K562 (cell line): Measurements from ENCODE around the gene HOXA5. TPM values are rescaled to one million over a fixed set of nuclear protein-coding genes. Genes with fewer than 3 reads are reported as not detected.

Experiments used
- HNRNPLL ChIP-seq: fragments of 200-400 bp; formaldehyde crosslinking; IDR thresholded peaks from 2 replicates; pipeline ENCODE4 v1.6.1; 2017; ENCODE audit warnings: low read length, low read depth, mild to moderate bottlenecking; ENCODE audit not compliant: poor library complexity, severe bottlenecking
- RFX5 ChIP-seq: IDR thresholded peaks from 2 replicates; pipeline ENCODE4 v1.6.1; 2011; ENCODE audit warnings: low read depth, mild to moderate bottlenecking, improper control_type of control experiment, low read length
- ZNF830 ChIP-seq: fragments of 250-450 bp; sonication (Bioruptor Pico); IDR thresholded peaks from 2 replicates; pipeline ENCODE4 v1.5.0; 2021; ENCODE audit warnings: mild to moderate bottlenecking
- polyA plus RNA-seq, 8 experiments: library from polyadenylated mRNA; depleted of rRNA in 4 of 8; stranded (reverse) in 5 of 8; unstranded in 3 of 8; fragments of >200 nt; fragmentation: Nextera tagmentation in 2 of 8; fragmentation: Illumina TruSeq in 1 of 8; extraction: Ambion mirVana in 2 of 8; extraction: Trizol in 1 of 8; gene quantifications; 2 replicates each; pipeline versions ENCODE4 v1.2.1 to v1.2.3, GENCODE V29; 2011 to 2014; ENCODE audit warnings: inconsistent platforms in 1 of 8, missing spikeins in 1 of 8
- total RNA-seq, 7 experiments: library from RNA; depleted of rRNA in 6 of 7; stranded (reverse); fragments of >200 nt in 6 of 7; fragmentation: Illumina TruSeq in 2 of 7; extraction: Trizol in 2 of 7; gene quantifications; 2 replicates each; pipeline versions ENCODE4 v1.2.1 to v1.2.3, GENCODE V29; 2011 to 2021; ENCODE audit warnings: low replicate concordance in 1 of 7
- TF ChIP-seq, protein P1 (sequence below): fragments of 250-450 bp; sonication (Bioruptor Pico); IDR thresholded peaks from 2 replicates; pipeline ENCODE4 v1.6.1; 2021; ENCODE audit warnings: mild to moderate bottlenecking
- TF ChIP-seq, protein P2 (sequence below), 3 experiments: fragments of 200-800 bp in 1 of 3; fragments of 250-450 bp in 1 of 3; fragments of 450-650 bp in 1 of 3; sonication (Bioruptor Pico) in 1 of 3; sonication (Bioruptor generic) in 1 of 3; formaldehyde crosslinking in 1 of 3; IDR thresholded peaks; 2 replicates each; pipeline versions ENCODE4 v1.6.1 to v1.8.0; 2016 to 2022; ENCODE audit warnings: mild to moderate bottlenecking in 2 of 3, missing genetic modification characterization in 2 of 3, missing compliant biosample characterization in 1 of 3, moderate library complexity in 1 of 3
- TF ChIP-seq, protein P3 (sequence below), 2 experiments: fragments of 450-650 bp in 1 of 2; IDR thresholded peaks; 2 replicates each; pipeline ENCODE4 v1.6.1; 2011 to 2017; ENCODE audit warnings: low read depth in 2 of 2, antibody characterized with exemption in 1 of 2, borderline replicate concordance in 1 of 2, low read length in 1 of 2, mild to moderate bottlenecking in 1 of 2, mixed read lengths in 1 of 2; ENCODE audit not compliant: control insufficient read depth in 1 of 2

Gene HOXA5
- total and polyA plus RNA-seq, 9 of the 15 experiments (the other 6 are each of a cell fraction or from before 2014, with no cell fraction given) = 0.13 TPM; not detected in 8

- TF ChIP-seq ZNF830 (CRISPR knock-in tag) = no peak
- TF ChIP-seq, protein P1, sequence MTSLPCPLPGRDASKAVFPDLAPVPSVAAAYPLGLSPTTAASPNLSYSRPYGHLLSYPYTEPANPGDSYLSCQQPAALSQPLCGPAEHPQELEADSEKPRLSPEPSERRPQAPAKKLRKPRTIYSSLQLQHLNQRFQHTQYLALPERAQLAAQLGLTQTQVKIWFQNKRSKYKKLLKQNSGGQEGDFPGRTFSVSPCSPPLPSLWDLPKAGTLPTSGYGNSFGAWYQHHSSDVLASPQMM (CRISPR knock-in tag) = no peak
- no peak for TF ChIP-seq RFX5
- no peak for TF ChIP-seq HNRNPLL
- TF ChIP-seq, protein P2, sequence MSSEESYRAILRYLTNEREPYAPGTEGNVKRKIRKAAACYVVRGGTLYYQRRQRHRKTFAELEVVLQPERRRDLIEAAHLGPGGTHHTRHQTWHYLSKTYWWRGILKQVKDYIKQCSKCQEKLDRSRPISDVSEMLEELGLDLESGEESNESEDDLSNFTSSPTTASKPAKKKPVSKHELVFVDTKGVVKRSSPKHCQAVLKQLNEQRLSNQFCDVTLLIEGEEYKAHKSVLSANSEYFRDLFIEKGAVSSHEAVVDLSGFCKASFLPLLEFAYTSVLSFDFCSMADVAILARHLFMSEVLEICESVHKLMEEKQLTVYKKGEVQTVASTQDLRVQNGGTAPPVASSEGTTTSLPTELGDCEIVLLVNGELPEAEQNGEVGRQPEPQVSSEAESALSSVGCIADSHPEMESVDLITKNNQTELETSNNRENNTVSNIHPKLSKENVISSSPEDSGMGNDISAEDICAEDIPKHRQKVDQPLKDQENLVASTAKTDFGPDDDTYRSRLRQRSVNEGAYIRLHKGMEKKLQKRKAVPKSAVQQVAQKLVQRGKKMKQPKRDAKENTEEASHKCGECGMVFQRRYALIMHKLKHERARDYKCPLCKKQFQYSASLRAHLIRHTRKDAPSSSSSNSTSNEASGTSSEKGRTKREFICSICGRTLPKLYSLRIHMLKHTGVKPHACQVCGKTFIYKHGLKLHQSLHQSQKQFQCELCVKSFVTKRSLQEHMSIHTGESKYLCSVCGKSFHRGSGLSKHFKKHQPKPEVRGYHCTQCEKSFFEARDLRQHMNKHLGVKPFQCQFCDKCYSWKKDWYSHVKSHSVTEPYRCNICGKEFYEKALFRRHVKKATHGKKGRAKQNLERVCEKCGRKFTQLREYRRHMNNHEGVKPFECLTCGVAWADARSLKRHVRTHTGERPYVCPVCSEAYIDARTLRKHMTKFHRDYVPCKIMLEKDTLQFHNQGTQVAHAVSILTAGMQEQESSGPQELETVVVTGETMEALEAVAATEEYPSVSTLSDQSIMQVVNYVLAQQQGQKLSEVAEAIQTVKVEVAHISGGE (CRISPR knock-in tag; IDR thresholded peaks at IDR 0.05) = no peak
- TF ChIP-seq, protein P3, sequence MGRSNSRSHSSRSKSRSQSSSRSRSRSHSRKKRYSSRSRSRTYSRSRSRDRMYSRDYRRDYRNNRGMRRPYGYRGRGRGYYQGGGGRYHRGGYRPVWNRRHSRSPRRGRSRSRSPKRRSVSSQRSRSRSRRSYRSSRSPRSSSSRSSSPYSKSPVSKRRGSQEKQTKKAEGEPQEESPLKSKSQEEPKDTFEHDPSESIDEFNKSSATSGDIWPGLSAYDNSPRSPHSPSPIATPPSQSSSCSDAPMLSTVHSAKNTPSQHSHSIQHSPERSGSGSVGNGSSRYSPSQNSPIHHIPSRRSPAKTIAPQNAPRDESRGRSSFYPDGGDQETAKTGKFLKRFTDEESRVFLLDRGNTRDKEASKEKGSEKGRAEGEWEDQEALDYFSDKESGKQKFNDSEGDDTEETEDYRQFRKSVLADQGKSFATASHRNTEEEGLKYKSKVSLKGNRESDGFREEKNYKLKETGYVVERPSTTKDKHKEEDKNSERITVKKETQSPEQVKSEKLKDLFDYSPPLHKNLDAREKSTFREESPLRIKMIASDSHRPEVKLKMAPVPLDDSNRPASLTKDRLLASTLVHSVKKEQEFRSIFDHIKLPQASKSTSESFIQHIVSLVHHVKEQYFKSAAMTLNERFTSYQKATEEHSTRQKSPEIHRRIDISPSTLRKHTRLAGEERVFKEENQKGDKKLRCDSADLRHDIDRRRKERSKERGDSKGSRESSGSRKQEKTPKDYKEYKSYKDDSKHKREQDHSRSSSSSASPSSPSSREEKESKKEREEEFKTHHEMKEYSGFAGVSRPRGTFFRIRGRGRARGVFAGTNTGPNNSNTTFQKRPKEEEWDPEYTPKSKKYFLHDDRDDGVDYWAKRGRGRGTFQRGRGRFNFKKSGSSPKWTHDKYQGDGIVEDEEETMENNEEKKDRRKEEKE (IDR thresholded peaks at IDR 0.05; ENCODE audit: borderline replicate concordance in 1 of 2, control insufficient read depth in 1 of 2, low read depth in 2 of 2, low read length in 1 of 2) = no peak
These were observed 20.4 kb downstream of the HOXA5 start (continued) for GRCh38 chr7:27123007-27123476.
